NCI-H460 (cell line): ENCODE results near the gene SYCP3. TPM values are rescaled to one million over a fixed set of nuclear protein-coding genes. Genes with fewer than 3 reads are reported as not detected.

ENCODE experiments used
- DNase-seq: peaks from one replicate; pipeline ENCODE4 v3.0.0-alpha.2; 2016; ENCODE audit warnings: low read depth; ENCODE audit errors: extremely low read depth
- polyA plus RNA-seq: library from polyadenylated mRNA; depleted of rRNA; stranded (reverse); fragments of >200 nt; gene quantifications from 2 replicates; pipeline ENCODE4 v1.2.3, GENCODE V29; 2014; cell fraction: nucleus; rRNA removed
- total RNA-seq: library from RNA; depleted of rRNA; stranded (reverse); fragments of >200 nt; shearing (Covaris generic); gene quantifications from 2 replicates; pipeline ENCODE4 v1.2.3, GENCODE V29; 2014; rRNA removed

Gene SYCP3
- 0.14 TPM in 1 of 2 replicates, not detected in the other for total RNA-seq
- not detected in 2 replicates for polyA plus RNA-seq

DNA sequence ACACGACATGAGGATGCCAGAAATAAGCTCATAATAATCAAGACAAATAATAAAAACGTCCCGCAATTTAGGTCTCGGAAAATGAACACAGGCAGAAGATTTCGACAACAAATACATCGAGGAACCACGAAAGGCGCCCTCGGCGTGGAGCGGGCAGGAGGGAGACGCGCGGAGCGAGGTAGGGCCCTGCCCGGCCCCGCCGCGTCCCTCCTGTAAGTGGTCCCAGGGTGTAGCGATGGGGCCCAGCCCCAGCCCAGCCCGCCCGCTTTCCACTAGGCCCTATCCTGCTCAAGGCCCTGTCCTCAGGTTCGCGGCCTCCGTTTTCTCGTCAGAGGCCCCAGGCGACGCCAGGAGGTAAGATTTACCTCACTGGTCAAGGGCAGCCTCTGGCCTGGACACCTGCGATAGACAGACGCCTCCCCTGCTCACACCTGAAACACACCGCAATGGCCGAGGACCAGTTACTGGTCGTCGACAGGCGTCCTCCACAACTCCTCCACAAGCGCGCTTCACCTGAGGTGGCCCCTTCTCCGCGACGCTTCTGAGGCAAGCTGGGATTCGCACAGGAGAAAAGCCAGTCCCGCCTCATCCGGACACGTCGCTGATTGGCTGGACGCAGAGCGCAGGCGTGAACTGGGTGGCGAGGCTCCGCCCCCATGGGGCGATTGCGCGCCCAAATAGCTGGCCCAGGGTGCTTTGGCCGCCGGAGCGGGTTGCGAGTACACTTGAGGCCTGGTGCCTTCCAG, at the start of gene SYCP3:
Gene SYCP3, minus strand, starts transcription at position 543 of the 746 bp plus-strand sequence. CDS start 1,527 bp downstream, outside the sequence.
- DNase-seq: no peak

GRCh38 chr12:101785671-101786070, 46.4 kb upstream of the SYCP3 start:
- DNase-seq: no peak

DNA sequence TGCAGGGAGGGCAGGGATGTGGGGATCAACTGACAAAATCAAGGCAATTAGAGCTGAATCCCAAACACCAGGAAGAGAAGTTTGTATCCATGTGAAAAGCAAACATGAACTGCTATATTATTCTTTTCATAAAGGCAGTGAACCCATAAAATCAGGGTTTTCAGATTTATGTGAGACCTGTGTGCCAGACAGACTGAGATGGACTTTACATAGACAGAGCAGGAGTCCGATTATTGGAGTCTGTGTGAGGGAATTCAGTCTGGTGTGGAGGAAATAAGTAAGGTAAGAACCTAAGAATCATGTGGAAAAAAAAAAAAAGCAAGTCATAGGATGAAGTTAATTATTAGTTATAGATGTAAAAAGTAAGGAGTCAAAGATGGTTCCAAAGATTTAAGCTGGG, 45.1 kb upstream of the SYCP3 start:
- DNase-seq: no peak

DNA sequence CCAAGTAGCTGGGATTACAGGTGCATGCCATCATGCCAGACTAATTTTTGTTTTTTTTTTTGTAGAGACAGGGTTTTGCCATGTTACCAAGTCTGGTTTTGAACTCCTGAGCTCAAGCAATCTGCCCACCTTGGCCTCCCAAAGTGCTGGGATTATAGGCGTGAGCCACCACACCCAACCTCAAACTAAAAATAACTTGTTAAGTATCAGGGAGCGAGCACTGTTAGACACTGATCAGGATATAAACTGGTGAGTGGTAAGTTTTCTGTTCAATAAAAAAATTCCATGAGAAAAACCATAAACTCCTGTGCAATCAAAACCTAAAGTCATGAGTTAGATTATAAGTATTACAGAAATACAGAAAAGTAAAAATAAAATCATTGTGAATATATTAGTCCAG, 44.6 kb upstream of the SYCP3 start:
- no peak for DNase-seq

- DNase-seq: no peak
Observed at GRCh38 chr12:101783150-101783549, 43.9 kb upstream of the SYCP3 start.

DNA sequence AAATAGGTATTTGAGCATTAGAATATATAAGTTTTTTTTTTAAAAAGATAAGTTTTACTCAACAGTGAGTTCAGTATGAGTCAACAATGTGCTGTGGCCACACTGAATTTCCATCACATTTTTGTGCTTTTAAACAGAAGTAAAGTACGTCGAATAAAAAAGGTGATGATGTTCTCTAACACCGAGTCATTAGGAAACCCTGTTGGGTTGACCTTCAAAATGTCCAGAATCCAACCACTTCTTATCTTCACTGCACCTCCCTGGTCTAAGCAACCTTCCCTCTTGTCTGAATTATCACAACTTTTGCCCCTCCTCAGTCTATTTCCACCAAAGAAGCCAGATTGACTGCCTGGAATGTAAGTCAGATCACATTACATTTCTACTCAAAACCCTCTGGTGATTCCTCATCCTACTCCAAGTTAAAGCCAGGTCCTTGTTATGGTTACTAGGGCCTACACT, 43.0 kb upstream of the SYCP3 start:
- no peak for DNase-seq

DNA sequence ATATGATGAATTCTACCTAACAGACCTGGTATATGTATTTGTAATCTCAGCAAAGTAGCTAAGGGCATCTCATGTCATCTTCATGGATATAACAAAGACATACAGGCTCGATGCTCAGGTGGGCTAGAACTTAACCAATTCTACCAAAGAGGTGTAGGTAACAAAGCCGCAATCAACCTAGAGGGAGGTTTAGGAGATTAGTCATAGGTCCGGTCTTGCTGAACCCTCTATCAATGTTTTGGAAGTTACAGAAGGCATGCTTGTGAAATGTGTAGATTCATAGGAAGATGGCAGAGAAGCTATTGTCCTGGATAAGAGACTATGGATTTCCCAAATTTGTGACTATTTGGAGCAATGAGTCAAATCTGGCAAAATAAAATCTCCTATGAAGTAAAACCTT, 42.6 kb upstream of the SYCP3 start:
- DNase-seq: no peak

DNA sequence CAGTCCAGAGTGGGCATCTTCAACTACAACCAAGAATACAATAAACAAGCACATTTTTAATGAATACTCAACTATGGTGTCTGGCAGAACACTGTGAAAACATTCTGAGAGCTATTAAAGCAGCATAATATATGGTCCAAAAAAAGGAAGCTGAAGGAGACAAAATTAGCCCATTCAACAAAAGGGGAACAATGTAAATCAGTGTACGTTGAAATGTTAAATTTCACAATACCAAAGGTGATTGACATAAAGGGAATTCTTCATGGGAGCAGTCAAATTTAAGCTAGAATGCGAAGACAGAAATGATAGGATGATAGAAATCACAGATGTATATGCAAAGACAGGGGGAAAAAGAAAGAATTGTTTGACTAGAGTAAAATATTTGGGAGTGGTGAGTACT, 41.3 kb upstream of the SYCP3 start:
- DNase-seq: no peak

DNA sequence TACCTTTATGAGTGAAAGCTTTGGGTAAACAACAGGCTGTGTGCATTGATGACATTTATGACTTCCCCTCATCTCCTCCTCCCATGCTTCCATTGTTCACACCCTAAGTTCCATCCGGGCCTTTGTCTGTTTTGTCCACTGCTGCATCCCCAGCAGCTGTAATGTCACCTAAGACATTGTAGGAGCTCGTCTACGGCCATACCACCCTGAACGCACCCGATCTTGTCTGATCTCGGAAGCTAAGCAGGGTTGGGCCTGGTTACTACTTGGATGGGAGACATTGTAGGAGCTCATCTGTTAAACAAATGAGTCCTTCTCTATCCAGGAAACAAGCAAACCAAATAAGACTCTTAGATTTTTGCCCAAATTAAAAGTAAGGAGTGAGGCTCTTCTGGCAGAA, 40.4 kb upstream of the SYCP3 start:
- no peak for DNase-seq

DNA sequence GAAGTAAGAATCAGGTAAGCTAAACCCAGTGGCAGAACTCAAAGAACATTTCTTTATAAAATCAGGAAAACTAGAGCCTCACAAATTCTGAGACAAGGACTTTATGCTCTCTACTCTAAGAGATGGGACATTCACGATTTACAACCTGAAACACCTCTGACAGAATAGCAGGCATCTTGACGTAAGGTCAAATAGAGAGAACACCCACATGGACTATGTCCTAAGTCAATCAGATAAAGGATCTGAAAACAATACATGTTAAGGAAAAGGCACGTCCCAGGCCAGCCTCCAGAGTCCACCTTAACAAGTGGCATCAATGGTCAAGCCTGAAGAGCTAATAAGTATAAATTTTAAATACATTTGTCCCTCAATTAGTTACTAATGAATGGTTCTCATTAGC, 39.9 kb upstream of the SYCP3 start:
- no peak for DNase-seq

DNA sequence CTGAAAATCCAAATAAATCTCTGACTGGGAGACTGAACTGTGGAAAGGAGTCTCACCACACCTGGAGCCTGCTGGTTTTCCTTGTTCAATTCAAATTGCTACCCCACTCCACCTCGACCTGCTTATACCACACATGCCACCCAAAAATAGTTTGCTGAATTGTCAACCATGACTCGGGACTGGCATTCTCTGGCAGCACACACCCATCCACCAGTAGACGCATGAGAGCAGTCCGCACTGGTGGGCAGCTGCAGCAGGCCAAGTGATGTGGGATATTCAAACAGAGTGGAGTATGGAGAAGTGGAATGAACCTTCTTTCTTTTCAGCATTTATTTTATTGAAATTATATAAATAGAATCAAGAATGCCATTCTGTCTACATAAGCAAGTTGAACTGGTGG, 38.7 kb upstream of the SYCP3 start:
- no peak for DNase-seq

DNA sequence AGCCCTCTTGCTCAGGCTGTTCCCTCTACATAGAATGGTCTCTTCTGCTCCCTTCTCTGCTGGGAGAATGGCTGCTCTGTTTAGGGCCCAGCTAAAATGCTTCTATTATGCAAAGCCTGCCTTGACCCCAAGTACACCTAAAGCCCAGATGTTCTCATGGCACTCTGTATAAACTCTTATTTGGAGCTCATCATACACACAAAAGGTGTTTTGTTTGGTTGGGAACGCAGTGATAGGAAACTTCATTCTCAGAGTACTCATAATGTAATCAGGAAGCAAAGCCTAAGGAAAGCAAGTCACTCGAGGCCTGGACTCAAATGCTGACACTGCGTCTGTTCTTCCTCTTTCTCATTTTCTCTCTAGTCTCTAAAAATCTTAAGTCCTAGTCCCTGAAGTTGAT, 38.2 kb upstream of the SYCP3 start:
- no peak for DNase-seq

GRCh38 chr12:101775816-101776215, 36.6 kb upstream of the SYCP3 start:
- DNase-seq: no peak

DNA sequence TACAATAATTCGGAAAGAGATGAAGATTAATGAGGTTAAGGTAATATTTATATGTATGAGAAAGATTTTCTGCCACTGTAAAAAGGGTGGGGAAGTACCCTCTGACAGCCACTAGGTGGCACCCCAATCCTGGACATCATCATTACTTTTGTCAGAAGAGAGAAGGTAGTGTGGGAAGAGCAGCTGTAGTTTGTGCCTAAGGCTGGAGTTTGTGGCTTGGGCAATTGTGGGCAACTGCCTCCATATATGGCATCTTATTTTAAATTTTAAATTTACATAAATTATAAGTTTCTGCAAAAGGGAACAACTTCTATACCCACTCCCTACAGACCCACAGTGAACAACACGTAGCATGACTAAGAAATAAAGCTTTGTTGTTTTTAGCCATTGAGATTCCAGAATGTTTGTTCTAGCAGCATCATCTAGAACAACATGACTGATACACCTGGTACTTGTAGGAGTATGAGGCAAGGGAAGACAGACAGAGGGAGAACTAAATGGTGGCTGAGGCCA, 34.4 kb upstream of the SYCP3 start:
- DNase-seq: peak; percentile 69

DNA sequence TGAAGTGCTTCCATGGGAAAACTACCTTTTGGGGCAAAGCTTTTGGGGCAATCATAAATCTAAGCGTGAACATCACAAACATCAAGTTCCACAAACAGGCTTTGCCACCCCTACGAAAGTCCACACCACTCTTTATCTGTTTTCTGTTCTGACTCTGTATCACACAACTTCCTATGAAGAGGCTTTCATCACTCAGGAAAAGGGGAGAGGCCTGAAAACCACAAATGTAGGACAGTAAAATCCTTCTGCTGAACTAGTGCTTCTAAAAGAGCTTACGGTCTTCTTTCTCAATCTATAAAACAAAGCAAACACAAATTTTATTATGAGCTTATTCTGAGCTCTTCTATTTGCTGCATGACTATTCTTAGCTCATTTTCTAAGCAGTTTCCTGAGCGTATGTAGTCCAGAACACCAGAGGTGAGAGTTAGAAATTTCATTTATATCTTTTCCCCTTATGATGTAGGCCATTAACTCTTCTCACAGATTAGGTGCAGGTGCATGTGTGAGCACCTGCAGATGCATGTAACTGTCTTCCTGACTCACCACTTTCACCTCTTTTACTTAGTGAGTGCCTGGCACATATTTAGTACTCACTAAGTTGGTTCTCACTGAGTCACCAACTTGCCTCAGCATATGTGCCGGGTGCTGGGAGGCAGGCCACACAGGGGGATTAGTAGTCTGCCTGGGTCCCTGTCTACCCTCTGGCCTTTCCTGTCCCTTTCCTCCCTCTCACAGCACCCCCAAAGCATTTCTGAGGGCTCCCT, 32.9 kb upstream of the SYCP3 start:
- DNase-seq: no peak

DNA sequence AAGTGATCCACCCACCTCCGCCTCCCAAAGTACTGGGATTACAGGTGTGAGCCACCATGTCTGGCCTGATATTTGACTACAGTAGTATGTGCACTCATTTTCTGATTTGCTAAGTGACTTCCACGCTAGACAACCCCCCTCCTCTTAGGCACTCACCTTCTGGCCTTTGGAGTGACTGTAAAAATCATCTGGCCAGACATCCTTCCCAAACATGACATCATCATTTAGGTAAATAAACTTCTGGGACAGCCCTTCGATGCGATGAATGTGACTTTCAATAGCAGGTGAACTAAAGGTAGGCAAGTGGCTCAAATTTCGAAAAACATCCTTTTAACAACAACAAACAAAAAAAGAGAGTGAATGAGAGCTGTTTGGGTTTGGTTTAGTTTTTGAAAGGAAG, 30.6 kb upstream of the SYCP3 start:
- no peak for DNase-seq

DNA sequence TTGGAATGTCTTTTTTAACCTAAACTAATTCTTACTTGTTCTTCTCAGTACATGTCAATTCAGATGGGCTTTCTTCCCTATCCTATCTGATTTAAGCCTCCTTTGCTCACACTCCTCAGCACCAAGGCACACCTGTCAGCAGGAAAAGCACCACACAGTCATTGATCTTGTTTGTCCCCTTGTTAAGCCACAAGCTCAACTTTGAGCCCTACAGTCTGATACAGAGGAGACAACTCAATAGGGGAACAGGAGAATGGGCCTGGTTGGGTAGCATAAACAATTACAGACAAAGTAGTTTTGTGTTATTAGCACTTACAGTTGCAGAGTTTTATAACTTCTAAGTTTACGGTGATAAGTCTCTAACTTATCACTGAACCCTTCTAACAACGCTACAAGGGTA, 29.5 kb upstream of the SYCP3 start:
- DNase-seq: no peak

DNA sequence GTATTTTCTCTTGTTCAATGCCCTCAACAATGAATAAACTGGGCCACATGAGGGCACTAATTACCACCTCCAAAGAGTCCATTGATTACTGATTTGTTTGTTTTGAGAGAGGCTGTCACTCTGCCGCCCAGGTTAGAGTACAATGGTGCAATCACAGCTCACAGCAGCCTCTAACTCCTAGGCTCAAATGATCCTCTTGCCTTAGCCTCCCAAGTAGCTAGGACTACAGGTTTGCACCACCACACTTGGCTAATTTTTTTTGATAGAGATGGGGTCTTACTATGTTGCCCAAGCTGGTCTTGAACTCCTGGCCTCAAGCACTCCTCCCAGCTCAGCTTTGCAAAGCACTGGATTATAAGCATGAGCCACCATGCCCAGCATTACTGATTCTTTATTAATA, 28.3 kb upstream of the SYCP3 start:
- DNase-seq: no peak

DNA sequence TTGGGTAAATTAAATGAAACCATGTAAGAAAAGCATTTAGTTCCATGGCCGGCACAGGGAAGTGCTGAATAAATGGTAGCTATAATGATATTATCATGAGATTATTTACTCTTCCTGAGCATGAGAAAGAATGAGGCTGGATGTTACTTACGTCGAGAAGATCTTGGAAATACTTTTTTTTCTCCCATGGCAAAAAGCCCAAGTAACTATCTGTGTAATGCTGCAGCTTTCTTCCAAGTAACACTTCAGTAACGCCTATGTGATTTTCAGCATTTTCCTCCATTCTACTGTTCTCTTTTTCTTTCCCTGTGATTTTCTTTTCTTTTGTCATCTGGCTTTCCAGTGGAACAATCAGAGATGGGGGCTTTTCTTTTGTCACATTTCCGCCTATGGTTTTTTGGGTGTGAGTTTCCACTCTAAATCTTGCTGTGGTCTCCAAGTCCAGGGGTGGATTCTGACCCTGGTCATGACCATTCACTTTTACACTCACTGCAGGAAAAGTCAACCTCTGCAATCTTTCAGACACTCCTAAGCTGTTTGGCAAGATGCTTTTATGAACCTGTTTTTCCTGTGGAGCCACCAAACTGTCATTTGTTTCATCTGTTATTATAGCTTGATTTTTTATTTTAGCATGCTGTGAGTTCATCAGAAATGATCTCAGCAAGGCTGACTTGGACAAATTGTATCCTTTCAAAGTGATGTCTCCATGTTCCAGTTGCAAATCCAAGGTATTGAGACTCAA, 25.0 kb upstream of the SYCP3 start:
- no peak for DNase-seq

DNA sequence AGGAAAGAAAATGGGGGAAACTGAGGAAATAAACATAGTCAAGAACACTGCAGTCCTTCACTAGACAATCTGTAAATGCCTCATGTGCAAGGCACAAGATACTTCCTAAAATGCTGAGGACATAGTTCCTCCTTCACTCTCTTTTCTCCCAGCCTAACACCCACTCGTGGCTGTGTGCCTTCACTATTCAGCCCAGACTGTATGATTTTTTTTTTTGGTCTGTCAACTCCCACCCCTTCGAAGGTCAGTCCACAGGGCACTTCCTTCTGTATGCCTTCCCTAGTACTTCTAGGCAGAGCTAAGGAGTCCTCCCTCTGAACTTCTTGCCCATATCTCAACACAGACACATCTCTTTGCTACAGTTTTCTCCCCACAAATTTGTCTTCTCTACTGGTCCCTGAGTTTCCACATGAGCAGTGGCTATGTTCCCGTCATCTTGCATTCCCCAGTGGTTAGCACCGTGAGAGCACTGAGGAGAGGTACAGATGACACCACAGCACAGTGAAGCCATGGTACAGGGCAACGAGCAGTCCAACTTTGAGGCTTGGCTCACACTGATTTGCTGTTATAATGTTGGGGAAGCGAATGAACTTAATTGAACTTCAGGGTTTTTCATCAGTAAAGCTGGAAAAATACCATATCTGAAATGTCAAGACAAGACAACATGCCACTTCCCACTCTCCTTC, 24.1 kb upstream of the SYCP3 start:
- DNase-seq: no peak

DNA sequence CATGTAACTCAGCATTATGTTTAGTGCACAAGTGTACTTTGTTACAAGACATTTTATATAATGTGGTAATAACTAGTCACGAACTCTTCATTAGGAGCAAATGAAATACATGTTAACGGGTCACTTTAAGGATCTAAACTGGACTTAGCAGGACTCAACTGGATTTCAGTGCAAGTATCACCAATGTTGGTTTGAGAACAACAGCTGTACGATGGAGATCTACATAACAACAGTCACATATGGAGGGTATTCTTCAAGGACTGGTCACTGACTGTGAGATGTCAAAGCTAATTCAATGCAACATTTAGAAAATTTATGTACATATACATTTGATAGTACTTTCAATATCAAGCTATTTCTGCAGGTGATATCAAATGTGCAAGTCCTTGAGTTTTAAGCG, 22.5 kb upstream of the SYCP3 start:
- DNase-seq: no peak
